AG04450 (cell line): ENCODE data around the gene ABLIM1. TPM values are rescaled to one million over a fixed set of nuclear protein-coding genes. Genes with fewer than 3 reads are reported as not detected.

Source experiments
- CTCF ChIA-PET: fragments of 300-600, 350-600 bp; formaldehyde crosslinking; extraction: SDS; loops from one replicate; lab custom pipeline; 2022; ENCODE audit warnings: antibody characterized with exemption, inconsistent platforms; lab: Charles Lee
- POLR2A ChIA-PET: fragments of 350-600 bp; formaldehyde crosslinking; extraction: SDS; loops from one replicate; lab custom pipeline; 2021; ENCODE audit warnings: antibody characterized with exemption, inconsistent platforms; lab: Yijun Ruan, JAX
- DNase-seq: peaks from one replicate; pipeline ENCODE4 v3.0.0-alpha.2; 2011; ENCODE audit warnings: low read depth, low spot score
- H3K27ac ChIP-seq: one replicate; pipeline ENCODE4 v1.5.1; 2012; ENCODE audit warnings: low read depth, low read length, control low read depth
- H3K27me3 ChIP-seq: one replicate; pipeline ENCODE4 v1.6.0; 2012; ENCODE audit warnings: low read length; ENCODE audit not compliant: control insufficient read depth, insufficient read depth
- H3K4me3 ChIP-seq: 2 replicates; pipeline ENCODE4 v1.5.1; 2011; ENCODE audit warnings: mild to moderate bottlenecking, low read depth, low read length, control low read depth
- H3K9me3 ChIP-seq: 2 replicates; pipeline ENCODE4 v1.5.1; 2012; ENCODE audit warnings: low read length; ENCODE audit not compliant: control insufficient read depth, insufficient read depth
- polyA plus RNA-seq: library from polyadenylated mRNA; depleted of rRNA; stranded (reverse); fragments of >200 nt; gene quantifications from 2 replicates; pipeline ENCODE4 v1.2.3, GENCODE V29; 2011
- TF ChIP-seq, protein P1 (sequence below): IDR thresholded peaks from 2 replicates; pipeline ENCODE4 v1.5.1; 2011; ENCODE audit warnings: low read depth, low read length, control low read depth, inconsistent platforms

Gene ABLIM1
- polyA plus RNA-seq, 1 experiment = 6.4 TPM

DNA sequence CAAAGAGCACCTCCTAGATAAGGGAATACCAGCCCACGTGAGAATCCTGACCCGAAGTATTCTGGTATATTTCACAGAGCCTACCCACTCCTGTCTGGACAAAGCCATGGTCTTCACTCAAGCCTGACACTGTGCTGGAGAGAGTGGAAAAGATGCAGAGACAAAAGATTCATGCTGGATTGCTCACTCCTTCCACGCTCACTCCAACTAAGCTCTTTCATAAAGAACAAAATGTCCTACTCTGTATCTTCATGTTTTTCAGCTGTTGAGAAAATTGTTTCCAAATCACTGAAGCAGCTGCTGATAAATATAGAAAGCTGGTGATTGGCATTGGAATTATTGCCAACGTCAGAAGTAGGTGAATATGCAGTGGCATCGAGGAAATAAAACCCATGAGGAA, 106.0 kb downstream of the ABLIM1 start:
- Histone ChIP-seq H3K27ac (no peak overlapping the region), H3K27me3 (peaks cover 5% of the 10 kb centered on the region), H3K4me3 (no peak overlapping the region), H3K9me3 (no peaks in the 10 kb centered on the region; the same call in 1 of the 2 replicates)
- TF ChIP-seq, protein P1, sequence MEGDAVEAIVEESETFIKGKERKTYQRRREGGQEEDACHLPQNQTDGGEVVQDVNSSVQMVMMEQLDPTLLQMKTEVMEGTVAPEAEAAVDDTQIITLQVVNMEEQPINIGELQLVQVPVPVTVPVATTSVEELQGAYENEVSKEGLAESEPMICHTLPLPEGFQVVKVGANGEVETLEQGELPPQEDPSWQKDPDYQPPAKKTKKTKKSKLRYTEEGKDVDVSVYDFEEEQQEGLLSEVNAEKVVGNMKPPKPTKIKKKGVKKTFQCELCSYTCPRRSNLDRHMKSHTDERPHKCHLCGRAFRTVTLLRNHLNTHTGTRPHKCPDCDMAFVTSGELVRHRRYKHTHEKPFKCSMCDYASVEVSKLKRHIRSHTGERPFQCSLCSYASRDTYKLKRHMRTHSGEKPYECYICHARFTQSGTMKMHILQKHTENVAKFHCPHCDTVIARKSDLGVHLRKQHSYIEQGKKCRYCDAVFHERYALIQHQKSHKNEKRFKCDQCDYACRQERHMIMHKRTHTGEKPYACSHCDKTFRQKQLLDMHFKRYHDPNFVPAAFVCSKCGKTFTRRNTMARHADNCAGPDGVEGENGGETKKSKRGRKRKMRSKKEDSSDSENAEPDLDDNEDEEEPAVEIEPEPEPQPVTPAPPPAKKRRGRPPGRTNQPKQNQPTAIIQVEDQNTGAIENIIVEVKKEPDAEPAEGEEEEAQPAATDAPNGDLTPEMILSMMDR = no peak
- POLR2A ChIA-PET = interaction anchor here (0.9 kb wide), 1 partner anchor 163 kb away, joined by 3 read pairs; no protein-coding TSS in a partner anchor
- CTCF ChIA-PET = interaction anchor here (1.0 to 8.0 kb wide), 8 partner anchors 18 to 269 kb away, joined by 3 to 92 read pairs (median 14); partner anchors contain the start of gene FHIP2A
- DNase-seq = no peak

DNA sequence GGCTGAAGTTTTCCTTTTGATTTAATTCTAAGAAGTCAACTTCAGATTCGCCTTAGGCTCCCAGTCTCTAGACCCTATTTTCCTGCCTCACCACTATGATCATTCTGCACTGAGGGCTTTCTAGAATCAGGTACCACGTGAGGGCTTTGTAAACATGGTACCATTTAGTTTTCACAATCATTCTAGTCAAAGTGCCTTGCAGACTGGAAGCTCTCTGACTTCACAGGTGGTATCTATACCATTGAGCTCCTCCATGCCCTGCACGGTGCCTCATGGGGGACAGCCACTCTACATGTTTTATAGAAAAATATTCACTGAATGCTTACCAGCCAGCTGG, 106.5 kb downstream of the ABLIM1 start:
- DNase-seq = no peak
- no peak overlapping the region for H3K4me3 ChIP-seq
- TF ChIP-seq, protein P1 = no peak
- ChIA-PET CTCF (interaction anchor here (1.0 to 8.0 kb wide), 13 partner anchors 18 to 328 kb away, joined by 3 to 92 read pairs (median 6); partner anchors contain the start of gene FHIP2A), POLR2A (interaction anchor here (0.9 kb wide), 1 partner anchor 164 kb away, joined by 3 read pairs; no protein-coding TSS in a partner anchor)
- peaks cover 5% of the 10 kb centered on the region for H3K27me3 ChIP-seq
- H3K27ac ChIP-seq = no peak overlapping the region
- H3K9me3 ChIP-seq = no peaks in the 10 kb centered on the region

DNA sequence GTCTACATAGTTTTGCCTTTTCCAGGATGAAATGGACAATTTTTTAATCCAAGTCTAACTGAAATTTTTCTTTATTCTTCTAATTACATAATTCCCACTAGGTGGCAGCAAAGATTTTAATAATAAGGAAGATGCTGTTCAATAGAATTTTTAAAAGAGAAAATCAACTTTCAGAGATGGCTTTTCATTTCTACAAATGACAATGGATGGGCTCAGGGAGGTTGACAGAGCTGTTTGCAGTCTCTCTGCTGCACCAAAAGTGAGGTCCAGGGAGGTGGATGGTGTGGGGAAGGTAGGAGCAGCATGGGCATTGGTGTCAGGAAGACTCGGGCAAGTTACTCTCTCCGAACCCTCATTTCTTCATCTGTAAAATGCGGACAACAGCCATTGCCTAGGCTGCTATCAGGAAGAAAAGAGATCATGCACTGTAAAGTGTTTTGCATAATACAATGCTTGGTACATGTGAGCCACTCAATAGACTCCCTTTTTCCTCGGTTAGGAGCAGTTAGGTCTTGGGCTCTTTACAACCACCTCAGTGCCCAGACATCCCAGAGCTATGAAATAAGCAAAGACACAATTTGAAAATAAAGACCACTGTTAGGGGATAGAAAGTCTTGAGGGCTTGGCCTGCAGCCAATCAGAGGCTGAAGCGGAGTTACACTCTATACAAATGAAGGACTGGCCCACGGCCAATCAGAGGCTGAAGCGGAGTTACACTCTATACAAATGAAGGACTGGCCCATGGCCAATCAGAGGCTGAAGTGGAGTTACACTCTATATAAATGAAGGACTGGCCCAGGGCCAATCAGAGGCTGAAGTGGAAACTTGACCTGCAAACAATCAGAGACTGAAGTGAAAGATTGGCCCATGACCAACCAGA, 107.1 kb downstream of the ABLIM1 start:
- POLR2A ChIA-PET = no interaction called here
- Histone ChIP-seq H3K27me3 (peaks cover 5% of the 10 kb centered on the region), H3K27ac (no peak overlapping the region), H3K4me3 (peak overlapping the region; percentile 43), H3K9me3 (no peaks in the 10 kb centered on the region)
- DNase-seq = no peak
- TF ChIP-seq, protein P1 = peak; percentile 39
- CTCF ChIA-PET = interaction anchor here (0.7 to 8.0 kb wide), 19 partner anchors 9 to 328 kb away, joined by 3 to 92 read pairs (median 6); partner anchors contain the start of gene FHIP2A

DNA sequence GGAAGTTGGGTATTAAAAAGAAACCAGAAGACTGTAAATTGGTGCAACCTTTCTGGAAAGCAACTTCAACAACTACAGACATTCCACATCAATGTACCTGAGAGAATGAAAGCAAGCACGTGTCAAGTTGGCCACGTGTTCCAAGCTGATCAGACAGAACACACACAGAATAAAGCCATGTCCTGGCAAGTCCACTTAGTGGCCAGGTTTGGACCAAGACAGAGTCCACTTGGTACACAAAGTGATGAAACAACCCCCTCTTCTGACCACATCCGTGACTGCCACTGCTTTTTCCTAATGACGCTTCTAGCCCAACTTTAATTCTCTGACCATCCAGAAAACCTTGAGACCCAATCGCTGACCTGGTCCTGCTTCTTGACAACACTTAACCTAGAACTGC, 109.4 kb downstream of the ABLIM1 start:
- Histone ChIP-seq H3K27ac (no peak overlapping the region), H3K9me3 (no peaks in the 10 kb centered on the region), H3K4me3 (no peak overlapping the region), H3K27me3 (peaks cover 19% of the 10 kb centered on the region)
- ChIA-PET CTCF (interaction anchor here (0.8 to 8.0 kb wide), 9 partner anchors 8 to 273 kb away, joined by 3 to 92 read pairs (median 8); partner anchors contain the start of gene FHIP2A), POLR2A (no interaction called here)
- DNase-seq = no peak
- TF ChIP-seq, protein P1 = peak; percentile 53

DNA sequence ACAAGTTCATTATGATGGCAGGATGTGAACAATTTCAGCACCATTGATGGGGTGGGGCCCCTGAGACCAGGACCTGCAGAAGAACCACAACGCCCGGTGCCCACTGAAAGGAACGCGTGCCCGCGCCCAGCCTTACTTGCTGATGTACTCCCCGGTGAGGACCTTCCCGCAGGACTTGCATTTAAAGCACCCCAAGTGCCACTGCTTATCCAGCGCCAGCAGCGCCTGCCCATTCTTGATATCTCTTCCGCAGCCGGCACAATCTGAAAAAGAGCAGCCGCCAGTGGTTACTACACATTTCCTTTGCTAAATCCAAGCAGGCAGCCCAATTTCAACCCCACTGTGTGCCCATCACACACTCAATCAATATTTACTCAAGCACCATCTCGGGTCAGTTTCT, 110.6 kb downstream of the ABLIM1 start:
- no peaks in the 10 kb centered on the region for H3K9me3 ChIP-seq
- no peak overlapping the region for H3K27ac ChIP-seq
- TF ChIP-seq, protein P1 = no peak
- H3K27me3 ChIP-seq = peaks cover 23% of the 10 kb centered on the region
- DNase-seq = no peak
- H3K4me3 ChIP-seq = no peak overlapping the region
- CTCF ChIA-PET = interaction anchor here (0.7 to 8.0 kb wide), 6 partner anchors 14 to 528 kb away, joined by 3 to 92 read pairs (median 5); partner anchors contain the start of gene FHIP2A
- POLR2A ChIA-PET = no interaction called here
